Transverse colon (tissue), 3 donors: Measurements from ENCODE around the gene SCGB3A2.

ENCODE experiments used
- EP300 ChIP-seq: sonication (generic); formaldehyde crosslinking; IDR thresholded peaks from one replicate; pipeline ENCODE4 v1.6.1; 2017; ENCODE audit warnings: antibody characterized with exemption, low read depth
- TF ChIP-seq, protein P1 (sequence below), 5 experiments: fragments of 200-600 bp in 3 of 5; fragments of 450-650 bp in 2 of 5; sonication (generic) in 3 of 5; IDR thresholded peaks; 1 replicate in 2 of 5; 2 replicates in 3 of 5; pipeline ENCODE4 v1.5.1; 2016 to 2017; ENCODE audit warnings: antibody characterized with exemption in 5 of 5, inconsistent platforms in 3 of 5, mild to moderate bottlenecking in 2 of 5, moderate library complexity in 1 of 5

DNA sequence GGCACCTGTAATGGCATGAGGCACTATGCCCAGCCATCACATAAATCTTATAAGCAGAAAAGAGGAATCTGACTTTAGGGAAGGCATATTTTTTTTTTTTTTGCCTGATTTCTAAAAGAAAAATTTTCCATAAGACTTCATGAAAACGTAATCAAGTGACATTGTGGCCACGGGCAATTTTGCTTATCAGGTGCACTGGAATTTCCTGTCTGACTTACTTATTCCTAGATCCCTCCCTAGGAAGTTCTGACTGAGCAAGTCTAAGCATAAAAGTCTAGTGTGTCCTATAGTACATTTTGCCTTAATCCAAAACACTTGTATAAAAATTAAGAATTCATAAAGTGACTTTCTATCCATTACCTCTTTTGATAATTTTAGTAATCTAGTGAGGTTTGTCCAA is 15.3 kb downstream of the SCGB3A2 start:
- TF ChIP-seq, protein P1, sequence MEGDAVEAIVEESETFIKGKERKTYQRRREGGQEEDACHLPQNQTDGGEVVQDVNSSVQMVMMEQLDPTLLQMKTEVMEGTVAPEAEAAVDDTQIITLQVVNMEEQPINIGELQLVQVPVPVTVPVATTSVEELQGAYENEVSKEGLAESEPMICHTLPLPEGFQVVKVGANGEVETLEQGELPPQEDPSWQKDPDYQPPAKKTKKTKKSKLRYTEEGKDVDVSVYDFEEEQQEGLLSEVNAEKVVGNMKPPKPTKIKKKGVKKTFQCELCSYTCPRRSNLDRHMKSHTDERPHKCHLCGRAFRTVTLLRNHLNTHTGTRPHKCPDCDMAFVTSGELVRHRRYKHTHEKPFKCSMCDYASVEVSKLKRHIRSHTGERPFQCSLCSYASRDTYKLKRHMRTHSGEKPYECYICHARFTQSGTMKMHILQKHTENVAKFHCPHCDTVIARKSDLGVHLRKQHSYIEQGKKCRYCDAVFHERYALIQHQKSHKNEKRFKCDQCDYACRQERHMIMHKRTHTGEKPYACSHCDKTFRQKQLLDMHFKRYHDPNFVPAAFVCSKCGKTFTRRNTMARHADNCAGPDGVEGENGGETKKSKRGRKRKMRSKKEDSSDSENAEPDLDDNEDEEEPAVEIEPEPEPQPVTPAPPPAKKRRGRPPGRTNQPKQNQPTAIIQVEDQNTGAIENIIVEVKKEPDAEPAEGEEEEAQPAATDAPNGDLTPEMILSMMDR (IDR thresholded peaks at IDR 0.05): no peak
- no peak for TF ChIP-seq EP300
